ENCODE data around the gene BABAM1. TPM values are rescaled to one million over a fixed set of nuclear protein-coding genes. Genes with fewer than 3 reads are reported as not detected.

Gene BABAM1
- total and polyA plus RNA-seq, 10 of the 15 experiments (the other 5 are each of a cell fraction or from before 2014, with no cell fraction given): 11.9 to 154 (median 103) TPM

DNA sequence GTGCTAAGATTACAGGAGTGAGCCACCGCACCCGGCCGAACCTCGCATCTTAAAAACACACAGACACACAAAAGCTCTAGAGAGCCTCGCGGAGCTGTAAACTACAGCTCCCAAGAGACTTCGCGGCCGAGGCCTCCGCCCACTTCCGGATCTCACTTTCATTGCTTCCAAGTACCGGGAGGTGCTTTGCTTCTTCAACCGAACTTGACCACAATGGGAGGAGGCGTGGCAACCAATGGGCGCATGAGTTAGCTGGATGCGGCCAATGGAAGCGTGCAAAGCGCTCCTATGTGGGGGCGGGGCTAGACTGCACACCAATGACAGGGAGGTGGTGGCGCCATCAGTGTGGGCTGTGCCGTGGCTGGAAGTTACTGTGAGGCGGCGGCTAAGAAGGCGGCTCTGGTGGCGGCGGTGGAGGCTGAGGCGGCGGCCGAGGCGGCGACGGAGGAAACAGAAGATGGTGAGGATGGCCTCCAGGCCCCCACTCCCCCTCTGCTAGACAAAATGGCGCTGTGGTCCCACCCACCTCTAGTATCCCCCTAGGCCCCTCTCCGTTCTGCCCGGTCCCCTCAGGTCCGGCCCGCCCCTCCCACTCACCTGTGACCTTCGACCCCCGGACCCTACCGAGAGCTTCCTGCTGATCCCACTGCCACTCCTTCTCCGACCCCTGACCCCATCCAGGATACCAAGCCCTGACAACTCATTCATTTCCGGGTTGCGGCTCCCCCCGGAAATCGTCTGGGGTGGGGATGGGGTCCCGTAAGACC is 42.1 kb downstream of the BABAM1 start, which contains the start of gene DDA1 (continued):
- TF ChIP-seq, protein P1, sequence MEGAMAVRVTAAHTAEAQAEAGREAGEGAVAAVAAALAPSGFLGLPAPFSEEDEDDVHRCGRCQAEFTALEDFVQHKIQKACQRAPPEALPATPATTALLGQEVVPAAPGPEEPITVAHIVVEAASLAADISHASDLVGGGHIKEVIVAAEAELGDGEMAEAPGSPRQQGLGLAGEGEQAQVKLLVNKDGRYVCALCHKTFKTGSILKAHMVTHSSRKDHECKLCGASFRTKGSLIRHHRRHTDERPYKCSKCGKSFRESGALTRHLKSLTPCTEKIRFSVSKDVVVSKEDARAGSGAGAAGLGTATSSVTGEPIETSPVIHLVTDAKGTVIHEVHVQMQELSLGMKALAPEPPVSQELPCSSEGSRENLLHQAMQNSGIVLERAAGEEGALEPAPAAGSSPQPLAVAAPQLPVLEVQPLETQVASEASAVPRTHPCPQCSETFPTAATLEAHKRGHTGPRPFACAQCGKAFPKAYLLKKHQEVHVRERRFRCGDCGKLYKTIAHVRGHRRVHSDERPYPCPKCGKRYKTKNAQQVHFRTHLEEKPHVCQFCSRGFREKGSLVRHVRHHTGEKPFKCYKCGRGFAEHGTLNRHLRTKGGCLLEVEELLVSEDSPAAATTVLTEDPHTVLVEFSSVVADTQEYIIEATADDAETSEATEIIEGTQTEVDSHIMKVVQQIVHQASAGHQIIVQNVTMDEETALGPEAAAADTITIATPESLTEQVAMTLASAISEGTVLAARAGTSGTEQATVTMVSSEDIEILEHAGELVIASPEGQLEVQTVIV (IDR thresholded peaks at IDR 0.05; ENCODE audit: borderline replicate concordance, partially characterized antibody): peak; percentile 56
- TF ChIP-seq TAF1 (IDR thresholded peaks at IDR 0.05; ENCODE audit: borderline replicate concordance, low read depth, low read length): peak; percentile 84
- TF ChIP-seq, protein P2, sequence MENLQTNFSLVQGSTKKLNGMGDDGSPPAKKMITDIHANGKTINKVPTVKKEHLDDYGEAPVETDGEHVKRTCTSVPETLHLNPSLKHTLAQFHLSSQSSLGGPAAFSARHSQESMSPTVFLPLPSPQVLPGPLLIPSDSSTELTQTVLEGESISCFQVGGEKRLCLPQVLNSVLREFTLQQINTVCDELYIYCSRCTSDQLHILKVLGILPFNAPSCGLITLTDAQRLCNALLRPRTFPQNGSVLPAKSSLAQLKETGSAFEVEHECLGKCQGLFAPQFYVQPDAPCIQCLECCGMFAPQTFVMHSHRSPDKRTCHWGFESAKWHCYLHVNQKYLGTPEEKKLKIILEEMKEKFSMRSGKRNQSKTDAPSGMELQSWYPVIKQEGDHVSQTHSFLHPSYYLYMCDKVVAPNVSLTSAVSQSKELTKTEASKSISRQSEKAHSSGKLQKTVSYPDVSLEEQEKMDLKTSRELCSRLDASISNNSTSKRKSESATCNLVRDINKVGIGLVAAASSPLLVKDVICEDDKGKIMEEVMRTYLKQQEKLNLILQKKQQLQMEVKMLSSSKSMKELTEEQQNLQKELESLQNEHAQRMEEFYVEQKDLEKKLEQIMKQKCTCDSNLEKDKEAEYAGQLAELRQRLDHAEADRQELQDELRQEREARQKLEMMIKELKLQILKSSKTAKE (IDR thresholded peaks at IDR 0.05; ENCODE audit: low read depth, poor library complexity, severe bottlenecking): peak; percentile 52
- peak; percentile 57; the same call in 1 of the 2 replicates for TF ChIP-seq ZNF207 (IDR thresholded peaks at IDR 0.05; ENCODE audit: borderline replicate concordance)
- peak; percentile 81 for TF ChIP-seq POLR2AphosphoS5 (IDR thresholded peaks at IDR 0.05; ENCODE audit: low read length)
- TF ChIP-seq, protein P3, sequence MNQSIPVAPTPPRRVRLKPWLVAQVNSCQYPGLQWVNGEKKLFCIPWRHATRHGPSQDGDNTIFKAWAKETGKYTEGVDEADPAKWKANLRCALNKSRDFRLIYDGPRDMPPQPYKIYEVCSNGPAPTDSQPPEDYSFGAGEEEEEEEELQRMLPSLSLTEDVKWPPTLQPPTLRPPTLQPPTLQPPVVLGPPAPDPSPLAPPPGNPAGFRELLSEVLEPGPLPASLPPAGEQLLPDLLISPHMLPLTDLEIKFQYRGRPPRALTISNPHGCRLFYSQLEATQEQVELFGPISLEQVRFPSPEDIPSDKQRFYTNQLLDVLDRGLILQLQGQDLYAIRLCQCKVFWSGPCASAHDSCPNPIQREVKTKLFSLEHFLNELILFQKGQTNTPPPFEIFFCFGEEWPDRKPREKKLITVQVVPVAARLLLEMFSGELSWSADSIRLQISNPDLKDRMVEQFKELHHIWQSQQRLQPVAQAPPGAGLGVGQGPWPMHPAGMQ (IDR thresholded peaks at IDR 0.05; ENCODE audit: borderline replicate concordance): no peak
- peak; percentile 69 for TF ChIP-seq NR2C2 (IDR thresholded peaks at IDR 0.05; ENCODE audit: borderline replicate concordance, control insufficient read depth, insufficient read length, low read depth)
- peak; percentile 95 for TF ChIP-seq FOS (IDR thresholded peaks at IDR 0.05; ENCODE audit: borderline replicate concordance, extremely low read depth, insufficient read length)
- no peak for TF ChIP-seq PAX8 (IDR thresholded peaks at IDR 0.05)
- TF ChIP-seq, protein P4, sequence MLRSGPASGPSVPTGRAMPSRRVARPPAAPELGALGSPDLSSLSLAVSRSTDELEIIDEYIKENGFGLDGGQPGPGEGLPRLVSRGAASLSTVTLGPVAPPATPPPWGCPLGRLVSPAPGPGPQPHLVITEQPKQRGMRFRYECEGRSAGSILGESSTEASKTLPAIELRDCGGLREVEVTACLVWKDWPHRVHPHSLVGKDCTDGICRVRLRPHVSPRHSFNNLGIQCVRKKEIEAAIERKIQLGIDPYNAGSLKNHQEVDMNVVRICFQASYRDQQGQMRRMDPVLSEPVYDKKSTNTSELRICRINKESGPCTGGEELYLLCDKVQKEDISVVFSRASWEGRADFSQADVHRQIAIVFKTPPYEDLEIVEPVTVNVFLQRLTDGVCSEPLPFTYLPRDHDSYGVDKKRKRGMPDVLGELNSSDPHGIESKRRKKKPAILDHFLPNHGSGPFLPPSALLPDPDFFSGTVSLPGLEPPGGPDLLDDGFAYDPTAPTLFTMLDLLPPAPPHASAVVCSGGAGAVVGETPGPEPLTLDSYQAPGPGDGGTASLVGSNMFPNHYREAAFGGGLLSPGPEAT (IDR thresholded peaks at IDR 0.05; ENCODE audit: low read depth): peak; percentile 72
- peak; percentile 87 for TF ChIP-seq POLR2A (IDR thresholded peaks at IDR 0.05; ENCODE audit: low read depth, low read length)
- peak; percentile 96 for TF ChIP-seq NR2F1 (conservative IDR thresholded peaks at IDR 0.05)
- TF ChIP-seq EGR1 (IDR thresholded peaks at IDR 0.05; ENCODE audit: borderline replicate concordance in 1 of 2, low read depth in 2 of 2, low read length in 2 of 2): peak in 1 of 2 experiments; percentile 59; a peak in 2 of 3 replicates
- 0 out of 2 replicates have a peak, but pooled peaks have one; percentile 32 for TF ChIP-seq ATF7 (IDR thresholded peaks at IDR 0.05; ENCODE audit: low read depth)
- TF ChIP-seq MYC (IDR thresholded peaks at IDR 0.05; ENCODE audit: insufficient read depth, insufficient read length, insufficient replicate concordance, low read length, severe bottlenecking): peak; percentile 41
- no peak for TF ChIP-seq ZNF384 (IDR thresholded peaks at IDR 0.05; ENCODE audit: borderline replicate concordance, low read depth, low read length)
- TF ChIP-seq POU2F2 (IDR thresholded peaks at IDR 0.05; ENCODE audit: borderline replicate concordance, low read depth, low read length): peak; percentile 50; the same call in 1 of the 3 replicates
- TF ChIP-seq SIN3A (IDR thresholded peaks at IDR 0.05; ENCODE audit: low read depth, low read length): peak; percentile 38; the same call in 1 of the 2 replicates
- TF ChIP-seq IRF4 (IDR thresholded peaks at IDR 0.05; ENCODE audit: low read depth, low read length): peak; percentile 64; the same call in 1 of the 2 replicates
- peak; percentile 89 for TF ChIP-seq CREB1 (IDR thresholded peaks at IDR 0.05; ENCODE audit: low read depth)
- TF ChIP-seq GABPA (IDR thresholded peaks at IDR 0.05; ENCODE audit: low read depth): peak; percentile 91
- no peak for TF ChIP-seq SUPT20H (IDR thresholded peaks at IDR 0.05; ENCODE audit: borderline replicate concordance, control insufficient read depth, low read depth, low read length)
- no peak for TF ChIP-seq ZSCAN29 (IDR thresholded peaks at IDR 0.05)

Measured in GM12878 (cell line).